Measurements from ENCODE around the gene FAM13B.

FAM13B gene

DNA sequence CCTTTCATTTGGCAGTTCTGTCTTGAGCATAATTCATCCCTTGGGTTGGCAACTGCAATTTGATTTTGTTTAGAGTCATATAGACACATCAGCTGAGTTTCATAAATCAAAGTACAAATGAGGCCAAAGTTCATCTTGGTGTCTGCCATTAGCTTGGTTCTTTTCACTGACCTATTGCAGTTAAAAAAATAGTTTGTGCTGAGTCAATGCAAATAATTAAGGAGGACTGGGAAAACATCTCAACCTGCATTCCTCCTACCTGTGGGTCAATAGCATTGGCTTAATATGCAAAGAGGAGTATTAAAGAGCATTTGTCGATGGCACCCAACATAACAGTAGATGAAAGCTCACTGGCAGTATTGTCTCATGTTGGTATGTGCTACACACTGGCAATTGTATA lies 142.0 kb downstream of the FAM13B start:
- no peak for DNase-seq

DNA sequence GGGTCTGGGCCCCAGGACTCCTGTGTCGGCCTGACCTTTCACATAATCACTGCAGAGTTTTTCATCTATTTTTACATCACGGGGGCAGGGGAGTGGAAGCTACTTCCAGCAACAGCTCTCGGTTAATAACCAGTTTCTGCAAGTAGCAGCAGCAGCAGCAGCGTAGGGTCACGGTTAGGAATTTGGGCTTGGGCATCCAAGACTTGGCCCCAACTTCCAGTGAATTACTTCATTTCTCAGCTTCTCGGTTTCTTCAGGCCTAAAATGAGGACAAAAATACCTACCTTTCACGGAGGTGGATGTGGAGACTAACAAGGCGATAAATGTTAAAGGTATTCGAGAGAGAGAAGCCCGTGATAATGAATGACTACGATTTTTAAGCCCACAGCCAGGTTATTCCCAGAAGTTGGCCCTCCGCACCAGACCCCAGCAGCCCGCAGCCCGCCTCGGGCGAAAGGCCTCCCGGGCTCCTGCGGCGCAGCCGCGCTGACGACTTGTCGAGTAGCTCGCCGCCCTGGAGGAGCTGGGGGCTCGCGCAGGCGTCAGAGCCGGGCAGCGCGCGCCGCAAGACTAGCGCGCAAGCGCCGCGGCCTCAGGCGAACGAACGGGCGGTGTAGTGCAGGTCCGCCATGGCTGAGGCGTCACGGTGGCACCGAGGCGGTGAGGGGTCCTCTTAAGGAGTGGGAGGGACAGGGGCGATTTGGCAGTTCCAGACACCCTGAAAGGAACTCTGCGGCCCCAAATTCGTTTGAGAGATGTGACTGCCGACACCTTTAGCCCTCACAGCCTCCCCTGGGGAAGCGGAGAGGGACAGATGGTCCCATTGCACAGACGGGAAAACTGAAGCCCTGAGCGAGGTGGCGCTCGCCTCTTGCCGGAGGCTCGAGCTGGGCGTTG lies 143.8 kb downstream of the FAM13B start, which contains the start of gene PKD2L2:
PKD2L2 (plus strand) TSS at position 595 of the 897 bp plus-strand sequence; CDS start at position 630, 35 bp downstream.
- DNase-seq: peak; percentile 90

DNA sequence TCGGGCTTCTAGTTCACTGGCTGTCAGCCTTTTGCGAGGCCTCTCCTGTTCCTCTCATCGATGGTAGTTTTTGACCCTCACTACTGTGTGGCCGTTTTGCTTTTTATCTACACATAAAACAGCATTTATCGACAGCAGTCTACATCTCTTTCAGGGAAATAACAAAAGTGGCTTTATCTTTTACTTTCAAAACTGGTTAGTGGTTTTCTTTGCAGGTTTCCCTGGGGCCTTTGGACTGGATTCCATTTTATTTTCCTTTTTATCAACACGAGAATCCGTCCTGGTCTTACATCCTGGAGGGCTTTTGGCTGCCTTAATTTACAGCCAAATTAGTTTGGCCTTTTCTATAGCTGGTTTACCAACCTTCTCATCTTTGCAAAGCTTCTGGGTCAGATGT lies 144.4 kb downstream of the FAM13B start:
- DNase-seq: no peak

Data from CD4-positive, alpha-beta T cell treated with Interferon gamma for 1 hour (primary cell).